MM.1S (cell line): ENCODE data around the gene SYN1.

Experiments
- DNase-seq: peaks from one replicate; pipeline ENCODE4 v3.0.0-alpha.2; 2015
- H2AFZ ChIP-seq: fragments of 300-600 bp; sonication (generic); 2 replicates; pipeline ENCODE4 v1.6.0; 2016; ENCODE audit warnings: antibody characterized with exemption, low read length
- H3F3A ChIP-seq: fragments of 300-600 bp; sonication (generic); 2 replicates; pipeline ENCODE4 v1.6.1; 2016; ENCODE audit warnings: mild to moderate bottlenecking, antibody characterized with exemption, low read length, moderate library complexity, mixed read lengths; ENCODE audit not compliant: insufficient read depth
- H3K27ac ChIP-seq: fragments of 300-600 bp; sonication (generic); 2 replicates; pipeline ENCODE4 v1.5.1; 2016; ENCODE audit warnings: mild to moderate bottlenecking, low read length
- H3K27me3 ChIP-seq: fragments of 300-600 bp; sonication (generic); replicated peaks from 2 replicates; pipeline ENCODE4 v1.6.0; 2016; ENCODE audit warnings: low read length; ENCODE audit not compliant: insufficient read depth
- H3K36me3 ChIP-seq: fragments of 300-600 bp; sonication (generic); replicated peaks from 2 replicates; pipeline ENCODE4 v1.6.1; 2016; ENCODE audit warnings: mild to moderate bottlenecking, low read length, mixed read lengths; ENCODE audit not compliant: insufficient read depth
- H3K4me1 ChIP-seq: fragments of 300-600 bp; sonication (generic); 2 replicates; pipeline ENCODE4 v1.6.1; 2016; ENCODE audit warnings: low read length, mixed read lengths
- H3K4me2 ChIP-seq: fragments of 300-600 bp; sonication (generic); 2 replicates; pipeline ENCODE4 v1.6.0; 2016; ENCODE audit warnings: low read depth, low read length
- H3K4me3 ChIP-seq: fragments of 300-600 bp; sonication (generic); 2 replicates; pipeline ENCODE4 v1.5.1; 2016; ENCODE audit warnings: low read length, mixed read lengths
- H3K79me2 ChIP-seq: fragments of 300-600 bp; sonication (generic); 2 replicates; pipeline ENCODE4 v1.6.1; 2016; ENCODE audit warnings: mixed run types, low read length, mixed read lengths
- H3K9ac ChIP-seq: fragments of 300-600 bp; sonication (generic); 2 replicates; pipeline ENCODE4 v1.6.1; 2016; ENCODE audit warnings: low read length, mixed read lengths
- H3K9me2 ChIP-seq: fragments of 300-600 bp; sonication (generic); replicated peaks from 2 replicates; pipeline ENCODE4 v1.6.1; 2016; ENCODE audit warnings: mild to moderate bottlenecking, low read length, mixed read lengths; ENCODE audit not compliant: insufficient read depth
- H3K9me3 ChIP-seq: fragments of 300-600 bp; sonication (generic); replicated peaks from 2 replicates; pipeline ENCODE4 v1.6.1; 2016; ENCODE audit warnings: mild to moderate bottlenecking, low read length, mixed read lengths; ENCODE audit not compliant: insufficient read depth
- H4K20me1 ChIP-seq: fragments of 300-600 bp; sonication (generic); 2 replicates; pipeline ENCODE4 v1.6.1; 2016; ENCODE audit warnings: mild to moderate bottlenecking, low read length, moderate library complexity, mixed read lengths; ENCODE audit not compliant: insufficient read depth
- CTCF ChIP-seq: fragments of 300-600 bp; sonication (generic); IDR thresholded peaks from 2 replicates; pipeline ENCODE4 v1.5.1; 2016; ENCODE audit warnings: antibody characterized with exemption, low read length, mixed read lengths
- EZH2 ChIP-seq: fragments of 300-600 bp; sonication (generic); optimal IDR thresholded peaks from 2 replicates; pipeline ENCODE3; 2017; ENCODE audit warnings: low read depth, mild to moderate bottlenecking, antibody characterized with exemption, low read length, mixed read lengths
- EZH2phosphoT487 ChIP-seq: fragments of 300-600 bp; sonication (generic); IDR thresholded peaks from 2 replicates; pipeline ENCODE4 v1.6.1; 2018; ENCODE audit warnings: antibody characterized with exemption, low read length

The SYN1 gene

GRCh38 chrX:47649781-47650163 is 30.1 kb upstream of the SYN1 start:
- no peaks in the 10 kb centered on the region for H3K4me1 ChIP-seq

GRCh38 chrX:47649271-47649670 is 29.6 kb upstream of the SYN1 start:
- Histone ChIP-seq H3K27me3 (no peaks in the 10 kb centered on the region), H3K27ac (no peak overlapping the region), H3K4me3 (peak overlapping the region; percentile 48; the same call in 1 of the 2 replicates), H3K9me2 (no peaks in the 10 kb centered on the region), H3K4me2 (peak overlapping the region; percentile 59), H4K20me1 (no peaks in the 10 kb centered on the region), H3F3A (peaks cover 9% of the 10 kb centered on the region), H3K4me1 (no peaks in the 10 kb centered on the region), H3K36me3 (no peaks in the 10 kb centered on the region), H3K9me3 (no peaks in the 10 kb centered on the region), H3K9ac (peak overlapping the region; percentile 42; the same call in 1 of the 2 replicates), H3K79me2 (peaks cover 38% of the 10 kb centered on the region), H2AFZ (no peak overlapping the region)
- TF ChIP-seq CTCF, result no peak
- TF ChIP-seq EZH2, result no peak
- no peak for TF ChIP-seq EZH2phosphoT487
- DNase-seq, result no peak

More at GRCh38 chrX:47649781-47650163, 30.1 kb upstream of the SYN1 start:
- Histone ChIP-seq H3F3A (peaks cover 9% of the 10 kb centered on the region), H3K4me2 (peak overlapping the region; percentile 59), H3K27ac (no peak overlapping the region), H3K79me2 (peaks cover 33% of the 10 kb centered on the region), H4K20me1 (no peaks in the 10 kb centered on the region), H3K9ac (no peak overlapping the region; the same call in 1 of the 2 replicates), H3K9me3 (no peaks in the 10 kb centered on the region), H2AFZ (no peak overlapping the region), H3K36me3 (no peaks in the 10 kb centered on the region), H3K4me3 (peak overlapping the region; percentile 84; the same call in 1 of the 2 replicates), H3K9me2 (no peaks in the 10 kb centered on the region), H3K27me3 (no peaks in the 10 kb centered on the region)
- DNase-seq, result no peak
- TF ChIP-seq EZH2 (no peak), CTCF (no peak), EZH2phosphoT487 (no peak)

GRCh38 chrX:47648376-47648775 is 28.7 kb upstream of the SYN1 start:
- H3K4me2 ChIP-seq, result no peak overlapping the region
- H3K27me3 ChIP-seq, result no peaks in the 10 kb centered on the region
- H3K27ac ChIP-seq, result no peak overlapping the region
- no peaks in the 10 kb centered on the region for H3K9me3 ChIP-seq
- no peaks in the 10 kb centered on the region for H4K20me1 ChIP-seq
- no peak overlapping the region for H2AFZ ChIP-seq
- peaks cover 9% of the 10 kb centered on the region for H3F3A ChIP-seq
- H3K36me3 ChIP-seq, result no peaks in the 10 kb centered on the region
- no peak overlapping the region for H3K4me3 ChIP-seq
- no peak for DNase-seq
- H3K9ac ChIP-seq, result no peak overlapping the region
- no peak for TF ChIP-seq EZH2phosphoT487
- TF ChIP-seq EZH2, result no peak
- TF ChIP-seq CTCF, result no peak
- H3K79me2 ChIP-seq, result peaks cover 42% of the 10 kb centered on the region
- H3K4me1 ChIP-seq, result no peaks in the 10 kb centered on the region
- no peaks in the 10 kb centered on the region for H3K9me2 ChIP-seq
